ENCODE measurements around the gene CDH4. TPM values are rescaled to one million over a fixed set of nuclear protein-coding genes. Genes with fewer than 3 reads are reported as not detected.

Gene CDH4
- total RNA-seq, 2 experiments from 2014 or later, result not detected

DNA sequence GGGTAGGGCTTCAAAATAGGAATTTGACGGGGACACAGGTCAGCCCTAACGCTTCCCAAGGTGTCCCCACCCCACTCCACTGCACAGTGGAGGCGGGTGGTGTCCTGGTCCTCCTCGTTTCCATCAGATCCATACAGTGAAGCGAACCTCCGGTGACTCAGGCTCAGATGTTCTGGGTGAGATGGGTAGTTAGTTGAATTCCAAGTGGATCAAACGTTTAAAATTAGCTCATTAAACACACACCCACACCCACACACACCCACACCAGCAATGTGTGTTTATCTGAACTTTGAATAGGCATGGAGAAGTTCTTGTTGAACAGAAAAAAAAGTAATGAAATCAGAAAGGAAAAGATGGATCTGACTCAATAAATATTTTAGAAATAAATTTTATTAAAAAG is 58.9 kb downstream of the CDH4 start:
- H3K36me3 ChIP-seq (ENCODE audit: insufficient read depth, low read length), result no peaks in the 10 kb centered on the region
- H3K79me2 ChIP-seq (ENCODE audit: insufficient read depth, low read depth, low read length), result no peaks in the 10 kb centered on the region
- H2AFZ ChIP-seq (ENCODE audit: low read length), result no peak overlapping the region
- no peaks in the 10 kb centered on the region for H3K9me2 ChIP-seq (ENCODE audit: insufficient read depth, low read length)
- TF ChIP-seq EZH2phosphoT487 (IDR thresholded peaks at IDR 0.05; ENCODE audit: borderline replicate concordance, low read depth, low read length), result no peak
- TF ChIP-seq, protein P1, sequence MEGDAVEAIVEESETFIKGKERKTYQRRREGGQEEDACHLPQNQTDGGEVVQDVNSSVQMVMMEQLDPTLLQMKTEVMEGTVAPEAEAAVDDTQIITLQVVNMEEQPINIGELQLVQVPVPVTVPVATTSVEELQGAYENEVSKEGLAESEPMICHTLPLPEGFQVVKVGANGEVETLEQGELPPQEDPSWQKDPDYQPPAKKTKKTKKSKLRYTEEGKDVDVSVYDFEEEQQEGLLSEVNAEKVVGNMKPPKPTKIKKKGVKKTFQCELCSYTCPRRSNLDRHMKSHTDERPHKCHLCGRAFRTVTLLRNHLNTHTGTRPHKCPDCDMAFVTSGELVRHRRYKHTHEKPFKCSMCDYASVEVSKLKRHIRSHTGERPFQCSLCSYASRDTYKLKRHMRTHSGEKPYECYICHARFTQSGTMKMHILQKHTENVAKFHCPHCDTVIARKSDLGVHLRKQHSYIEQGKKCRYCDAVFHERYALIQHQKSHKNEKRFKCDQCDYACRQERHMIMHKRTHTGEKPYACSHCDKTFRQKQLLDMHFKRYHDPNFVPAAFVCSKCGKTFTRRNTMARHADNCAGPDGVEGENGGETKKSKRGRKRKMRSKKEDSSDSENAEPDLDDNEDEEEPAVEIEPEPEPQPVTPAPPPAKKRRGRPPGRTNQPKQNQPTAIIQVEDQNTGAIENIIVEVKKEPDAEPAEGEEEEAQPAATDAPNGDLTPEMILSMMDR (conservative IDR thresholded peaks at IDR 0.05; ENCODE audit: low read length), result no peak
- no peak for DNase-seq (ENCODE audit: low spot score)
- no peak overlapping the region for H3K4me2 ChIP-seq (ENCODE audit: low read length)
- no peak overlapping the region for H3K4me3 ChIP-seq (ENCODE audit: low read depth, low read length, poor library complexity, severe bottlenecking)
- H3K9me3 ChIP-seq (ENCODE audit: low read length), result no peaks in the 10 kb centered on the region
- ChIA-PET POLR2A (no interaction called here), CTCF (ENCODE audit: unreplicated experiment) (no interaction called here)
- no peak overlapping the region for H3K27ac ChIP-seq (ENCODE audit: low read depth, low read length, poor library complexity, severe bottlenecking)
- intact Hi-C loops (cut with micrococcal nuclease; ENCODE audit: unreplicated experiment), result no loop called here
- no peaks in the 10 kb centered on the region for H3K4me1 ChIP-seq (ENCODE audit: insufficient read depth, low read length, poor library complexity, severe bottlenecking)
- BruUV-seq (replicated peaks), result no TSS peak
- H4K20me1 ChIP-seq (ENCODE audit: insufficient read depth, low read length), result no peaks in the 10 kb centered on the region

DNA sequence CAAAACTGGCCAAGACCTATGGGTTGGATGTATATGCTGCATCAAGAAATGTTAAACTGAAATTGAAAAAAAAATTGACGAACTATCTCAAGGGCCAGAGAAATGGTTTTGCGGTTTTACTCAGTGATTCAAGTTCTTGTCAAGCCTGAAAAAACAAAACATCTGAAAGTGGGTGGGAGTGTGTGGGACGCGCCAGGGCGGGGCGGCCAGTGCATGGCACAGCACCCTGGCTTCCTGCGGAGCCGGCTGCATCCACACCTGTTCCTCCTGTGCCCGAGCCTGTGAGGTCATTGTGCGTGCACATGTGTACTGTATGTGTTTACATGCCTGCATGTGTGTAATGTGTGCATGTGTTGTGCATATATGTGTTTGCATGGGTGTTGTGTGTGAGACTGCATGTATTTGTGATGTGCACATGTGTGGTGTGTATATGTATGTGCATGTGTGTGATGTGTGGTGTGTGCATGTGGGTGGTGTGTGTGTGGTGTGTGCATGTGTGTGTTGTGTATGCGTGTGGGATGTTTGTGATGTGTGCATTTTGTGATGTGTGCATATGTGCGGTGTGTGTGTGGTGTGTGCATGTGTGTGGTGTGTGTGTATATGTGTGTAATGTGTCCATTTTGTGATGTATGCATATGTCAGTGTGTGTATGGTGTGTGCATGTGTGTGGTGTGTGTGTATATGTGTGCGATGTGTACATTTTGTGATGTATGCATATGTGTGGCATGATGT is 59.8 kb downstream of the CDH4 start:
- Histone ChIP-seq H3K9me3 (ENCODE audit: low read length) (no peaks in the 10 kb centered on the region), H3K4me2 (ENCODE audit: low read length) (no peak overlapping the region), H3K9me2 (ENCODE audit: insufficient read depth, low read length) (no peaks in the 10 kb centered on the region), H3K4me3 (ENCODE audit: low read depth, low read length, poor library complexity, severe bottlenecking) (no peak overlapping the region), H3K4me1 (ENCODE audit: insufficient read depth, low read length, poor library complexity, severe bottlenecking) (no peaks in the 10 kb centered on the region), H3K27ac (ENCODE audit: low read depth, low read length, poor library complexity, severe bottlenecking) (no peak overlapping the region), H3K36me3 (ENCODE audit: insufficient read depth, low read length) (no peaks in the 10 kb centered on the region), H3K79me2 (ENCODE audit: insufficient read depth, low read depth, low read length) (no peaks in the 10 kb centered on the region), H4K20me1 (ENCODE audit: insufficient read depth, low read length) (no peaks in the 10 kb centered on the region), H2AFZ (ENCODE audit: low read length) (no peak overlapping the region)
- no TSS peak for BruUV-seq (replicated peaks)
- TF ChIP-seq EZH2phosphoT487 (IDR thresholded peaks at IDR 0.05; ENCODE audit: borderline replicate concordance, low read depth, low read length), result no peak
- TF ChIP-seq, protein P1 (conservative IDR thresholded peaks at IDR 0.05; ENCODE audit: low read length), result no peak
- intact Hi-C loops (cut with micrococcal nuclease; ENCODE audit: unreplicated experiment), result no loop called here
- DNase-seq (ENCODE audit: low spot score), result no peak
- CTCF ChIA-PET (ENCODE audit: unreplicated experiment), result no interaction called here
- POLR2A ChIA-PET, result no interaction called here

GRCh38 chr20:61312925-61313324 is 60.9 kb downstream of the CDH4 start:
- no peak overlapping the region for H3K4me2 ChIP-seq (ENCODE audit: low read length)
- no peak for DNase-seq (ENCODE audit: low spot score)
- H3K9me2 ChIP-seq (ENCODE audit: insufficient read depth, low read length), result no peaks in the 10 kb centered on the region
- TF ChIP-seq, protein P1 (conservative IDR thresholded peaks at IDR 0.05; ENCODE audit: low read length), result no peak
- no peak for TF ChIP-seq EZH2phosphoT487 (IDR thresholded peaks at IDR 0.05; ENCODE audit: borderline replicate concordance, low read depth, low read length)
- no peak overlapping the region for H3K27ac ChIP-seq (ENCODE audit: low read depth, low read length, poor library complexity, severe bottlenecking)
- H3K9me3 ChIP-seq (ENCODE audit: low read length), result no peaks in the 10 kb centered on the region
- CTCF ChIA-PET (ENCODE audit: unreplicated experiment), result no interaction called here
- no peaks in the 10 kb centered on the region for H3K36me3 ChIP-seq (ENCODE audit: insufficient read depth, low read length)
- POLR2A ChIA-PET, result no interaction called here
- H4K20me1 ChIP-seq (ENCODE audit: insufficient read depth, low read length), result no peaks in the 10 kb centered on the region
- H3K79me2 ChIP-seq (ENCODE audit: insufficient read depth, low read depth, low read length), result no peaks in the 10 kb centered on the region
- BruUV-seq (replicated peaks), result no TSS peak
- H3K4me1 ChIP-seq (ENCODE audit: insufficient read depth, low read length, poor library complexity, severe bottlenecking), result no peaks in the 10 kb centered on the region
- no peak overlapping the region for H2AFZ ChIP-seq (ENCODE audit: low read length)
- no peak overlapping the region for H3K4me3 ChIP-seq (ENCODE audit: low read depth, low read length, poor library complexity, severe bottlenecking)
- intact Hi-C loops (cut with micrococcal nuclease; ENCODE audit: unreplicated experiment), result no loop called here

Data from OCI-LY7 (cell line).